HG02943 (cell line): Measurements from ENCODE around the gene SLC22A12.
"Not testable (repeated sequence)": the region's sequence is repeated elsewhere in the genome, so short reads cannot be mapped to it uniquely, and the experiment has no call there.

ENCODE experiments used
- ATAC-seq: cut with Tn5 transposase; IDR thresholded peaks from one replicate; pipeline ENCODE4 v1.9.1; 2021; ENCODE audit warnings: mild to moderate bottlenecking, low read depth, moderate library complexity; ENCODE audit not compliant: unreplicated experiment

Gene SLC22A12

GRCh38 chr11:64583296-64584262 is 7.4 kb upstream of the SLC22A12 start:
- no peak for ATAC-seq

DNA sequence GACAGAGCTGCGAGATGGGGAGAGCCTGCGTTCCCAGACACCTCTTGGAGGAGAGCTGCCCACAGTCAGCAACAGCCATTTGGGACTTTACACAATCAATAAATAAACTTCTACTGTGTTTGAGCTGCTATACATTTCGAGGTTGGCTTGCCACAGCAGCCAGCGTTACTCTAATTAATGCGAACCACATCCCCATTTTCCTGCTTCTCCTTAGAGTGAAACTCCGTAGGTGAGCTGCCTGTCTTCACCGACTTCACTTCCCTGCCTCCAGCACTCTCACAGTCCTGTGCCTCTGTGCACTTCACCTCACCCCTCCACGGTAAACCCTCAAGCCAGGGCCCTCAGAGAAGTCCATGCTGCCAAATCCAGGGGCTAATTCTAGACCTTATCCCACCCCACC is 5.9 kb upstream of the SLC22A12 start:
- no peak for ATAC-seq

- ATAC-seq, result no peak
Measured at GRCh38 chr11:64586366-64586765, 4.7 kb upstream of the SLC22A12 start.

- no peak for ATAC-seq
Measured at GRCh38 chr11:64588701-64589100, 2.3 kb upstream of the SLC22A12 start.

DNA sequence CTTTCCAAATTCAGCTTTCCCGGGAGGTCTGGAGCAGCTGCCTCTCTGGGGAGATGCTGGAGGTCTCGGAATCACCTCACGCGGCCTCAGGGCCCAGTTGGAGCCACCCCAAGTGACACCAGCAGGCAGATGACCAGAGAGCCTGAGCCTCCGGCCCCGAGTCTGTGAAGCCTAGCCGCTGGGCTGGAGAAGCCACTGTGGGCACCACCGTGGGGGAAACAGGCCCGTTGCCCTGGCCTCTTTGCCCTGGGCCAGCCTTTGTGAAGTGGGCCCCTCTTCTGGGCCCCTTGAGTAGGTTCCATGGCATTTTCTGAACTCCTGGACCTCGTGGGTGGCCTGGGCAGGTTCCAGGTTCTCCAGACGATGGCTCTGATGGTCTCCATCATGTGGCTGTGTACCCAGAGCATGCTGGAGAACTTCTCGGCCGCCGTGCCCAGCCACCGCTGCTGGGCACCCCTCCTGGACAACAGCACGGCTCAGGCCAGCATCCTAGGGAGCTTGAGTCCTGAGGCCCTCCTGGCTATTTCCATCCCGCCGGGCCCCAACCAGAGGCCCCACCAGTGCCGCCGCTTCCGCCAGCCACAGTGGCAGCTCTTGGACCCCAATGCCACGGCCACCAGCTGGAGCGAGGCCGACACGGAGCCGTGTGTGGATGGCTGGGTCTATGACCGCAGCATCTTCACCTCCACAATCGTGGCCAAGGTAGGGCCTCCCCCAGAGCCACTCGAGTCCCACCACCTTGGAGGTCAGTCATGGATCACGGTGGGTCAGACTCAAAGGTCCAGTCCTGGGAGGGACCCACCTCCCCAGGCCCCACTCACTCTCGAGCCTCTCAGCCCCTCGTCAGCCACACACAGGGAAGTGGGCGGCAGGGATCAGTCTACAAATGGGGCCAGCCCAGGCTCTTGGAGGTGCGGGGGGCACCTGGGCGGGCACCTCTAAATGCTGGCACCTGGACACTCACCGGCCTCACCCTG is 525 bp downstream of the SLC22A12 start:
- no peak for ATAC-seq

DNA sequence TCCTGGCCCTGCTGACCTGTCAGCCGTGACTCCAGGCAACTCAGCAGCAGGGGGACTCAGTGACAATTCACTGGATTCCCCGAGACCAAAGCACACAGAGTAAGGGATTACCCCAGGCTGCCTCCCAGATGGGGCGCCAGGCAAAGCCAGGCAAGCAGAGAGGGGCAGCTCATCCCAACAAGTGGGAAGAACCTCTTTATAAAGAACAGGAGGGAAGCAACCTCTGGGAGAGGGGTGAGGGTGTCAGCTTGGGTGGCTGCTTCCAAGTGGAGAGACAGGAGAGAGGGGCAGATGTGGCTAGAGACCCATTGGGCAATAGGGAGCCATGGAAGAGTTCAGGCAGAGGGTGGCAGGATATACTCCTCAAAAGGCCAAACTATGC is 1.2 kb downstream of the SLC22A12 start:
- ATAC-seq, result no peak

- no peak for ATAC-seq
Measured at GRCh38 chr11:64592656-64593055, 1.6 kb downstream of the SLC22A12 start.

DNA sequence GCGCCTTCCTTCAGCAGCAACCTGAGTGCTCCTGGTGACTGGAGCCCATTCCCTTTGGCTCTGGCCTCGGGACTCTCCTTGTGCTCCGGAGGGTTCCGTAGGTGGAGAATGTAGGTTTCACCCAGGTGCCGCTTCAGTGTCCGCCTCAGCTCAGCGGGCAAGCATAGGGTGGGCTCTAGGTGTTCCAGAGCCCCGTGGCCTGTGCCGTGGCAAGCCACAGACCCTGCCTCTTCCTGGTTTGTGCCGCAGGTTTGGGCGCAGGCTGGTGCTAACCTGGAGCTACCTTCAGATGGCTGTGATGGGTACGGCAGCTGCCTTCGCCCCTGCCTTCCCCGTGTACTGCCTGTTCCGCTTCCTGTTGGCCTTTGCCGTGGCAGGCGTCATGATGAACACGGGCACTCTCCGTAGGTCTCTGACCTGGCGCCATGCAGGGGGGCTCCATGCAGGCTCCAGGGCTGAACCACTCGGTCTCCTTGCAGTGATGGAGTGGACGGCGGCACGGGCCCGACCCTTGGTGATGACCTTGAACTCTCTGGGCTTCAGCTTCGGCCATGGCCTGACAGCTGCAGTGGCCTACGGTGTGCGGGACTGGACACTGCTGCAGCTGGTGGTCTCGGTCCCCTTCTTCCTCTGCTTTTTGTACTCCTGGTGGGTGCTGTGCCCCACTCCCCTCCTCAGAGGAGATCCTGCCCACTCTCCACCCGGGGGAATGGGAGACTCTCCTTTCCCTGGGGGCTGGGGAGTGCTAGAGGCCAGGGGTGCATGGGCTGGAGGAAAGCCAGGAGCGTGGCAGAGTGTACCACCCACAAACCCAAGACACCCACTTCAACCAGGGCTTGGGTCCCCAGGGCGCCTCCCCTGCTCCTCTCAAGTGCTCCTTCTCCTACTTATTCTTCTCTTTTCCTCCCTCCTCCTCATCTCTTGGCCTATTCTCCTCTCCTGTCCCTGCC is 2.4 kb downstream of the SLC22A12 start:
- no peak for ATAC-seq

GRCh38 chr11:64594159-64594939 is 3.3 kb downstream of the SLC22A12 start:
- no peak for ATAC-seq

DNA sequence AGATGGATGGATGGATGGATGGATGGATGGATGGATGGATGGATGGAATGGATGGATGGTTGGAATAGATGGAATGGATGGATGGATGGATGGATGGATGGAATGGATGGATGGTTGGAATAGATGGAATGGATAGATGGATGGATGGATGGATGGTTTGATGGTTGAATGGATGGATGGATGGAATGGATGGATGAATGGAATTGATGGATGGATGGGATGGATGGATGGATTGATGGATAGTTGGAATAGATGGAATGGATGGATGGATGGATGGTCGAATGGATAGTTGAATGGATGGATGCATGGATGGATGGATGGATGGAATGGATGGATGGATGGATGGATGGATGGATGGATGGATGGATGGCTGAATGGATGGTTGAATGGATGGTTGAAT is 4.9 kb downstream of the SLC22A12 start:
- not testable (repeated sequence) for ATAC-seq

GRCh38 chr11:64597671-64598101 is 6.7 kb downstream of the SLC22A12 start:
- no peak for ATAC-seq

GRCh38 chr11:64598106-64598796 is 7.2 kb downstream of the SLC22A12 start:
- ATAC-seq, result no peak

- ATAC-seq, result no peak
Measured at GRCh38 chr11:64598797-64599697, 8.0 kb downstream of the SLC22A12 start.

GRCh38 chr11:64599698-64600211 is 8.7 kb downstream of the SLC22A12 start:
- no peak for ATAC-seq

- ATAC-seq, result no peak
Measured at GRCh38 chr11:64600281-64600992, 9.4 kb downstream of the SLC22A12 start.

DNA sequence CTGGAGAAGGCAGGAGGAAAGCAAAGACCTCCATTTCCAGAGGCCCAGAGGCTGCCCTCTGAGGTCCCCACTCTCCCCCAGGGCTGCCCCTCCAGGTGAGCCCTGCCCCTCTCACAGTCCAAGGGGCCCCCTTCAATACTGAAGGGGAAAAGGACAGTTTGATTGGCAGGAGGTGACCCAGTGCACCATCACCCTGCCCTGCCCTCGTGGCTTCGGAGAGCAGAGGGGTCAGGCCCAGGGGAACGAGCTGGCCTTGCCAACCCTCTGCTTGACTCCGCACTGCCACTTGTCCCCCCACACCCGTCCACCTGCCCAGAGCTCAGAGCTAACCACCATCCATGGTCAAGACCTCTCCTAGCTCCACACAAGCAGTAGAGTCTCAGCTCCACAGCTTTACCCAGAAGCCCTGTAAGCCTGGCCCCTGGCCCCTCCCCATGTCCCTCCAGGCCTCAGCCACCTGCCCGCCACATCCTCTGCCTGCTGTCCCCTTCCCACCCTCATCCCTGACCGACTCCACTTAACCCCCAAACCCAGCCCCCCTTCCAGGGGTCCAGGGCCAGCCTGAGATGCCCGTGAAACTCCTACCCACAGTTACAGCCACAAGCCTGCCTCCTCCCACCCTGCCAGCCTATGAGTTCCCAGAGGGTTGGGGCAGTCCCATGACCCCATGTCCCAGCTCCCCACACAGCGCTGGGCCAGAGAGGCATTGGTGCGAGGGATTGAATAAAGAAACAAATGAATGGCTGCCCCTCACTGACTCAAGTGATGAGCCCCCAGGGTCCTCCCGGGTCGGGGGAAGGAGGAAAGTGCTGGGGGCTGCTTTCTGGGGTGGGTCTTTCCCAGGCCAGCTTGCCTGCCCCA is 10.8 kb downstream of the SLC22A12 start:
- no peak for ATAC-seq
